HFFc6 (cell line): ENCODE measurements around the gene PERM1. TPM values are rescaled to one million over a fixed set of nuclear protein-coding genes. Genes with fewer than 3 reads are reported as not detected.
A peak's percentile ranks its signal among the peaks of the same experiment; 100 is the strongest.

Source experiments
- DNase-seq: peaks from one replicate; pipeline ENCODE4 v3.0.0-alpha.2; 2018
- H3K27ac Mint-ChIP-seq: 2 replicates; pipeline ENCODE4 v1.8.0; 2020; ENCODE audit warnings: mild to moderate bottlenecking, mixed read lengths
- H3K27me3 Mint-ChIP-seq: 2 replicates; pipeline ENCODE4 v1.8.0; 2021; ENCODE audit warnings: mild to moderate bottlenecking, moderate library complexity, mixed read lengths; ENCODE audit not compliant: insufficient read depth
- H3K36me3 Mint-ChIP-seq: 2 replicates; pipeline ENCODE4 v1.8.0; 2021; ENCODE audit warnings: low read depth, mixed read lengths
- H3K4me1 Mint-ChIP-seq: 2 replicates; pipeline ENCODE4 v1.8.0; 2020; ENCODE audit warnings: low read depth, mixed read lengths
- H3K4me3 Mint-ChIP-seq: 2 replicates; pipeline ENCODE4 v1.8.0; 2020; ENCODE audit warnings: mild to moderate bottlenecking, moderate library complexity, mixed read lengths
- H3K9me3 Mint-ChIP-seq: 2 replicates; pipeline ENCODE4 v1.8.0; 2020; ENCODE audit warnings: mild to moderate bottlenecking, mixed read lengths
- CTCF ChIP-seq: fragments of 200-600 bp; sonication (generic); IDR thresholded peaks from 2 replicates; pipeline ENCODE4 v1.5.0; 2021; ENCODE audit warnings: antibody characterized with exemption, mild to moderate bottlenecking
- total RNA-seq, 6 experiments: library from RNA; stranded (reverse); fragmentation: NEBNext Ultra II Directional; extraction: Animal tissue kit (Norgen Biotek cat#: 25700); gene quantifications; 2 replicates in 1 of 6; 3 replicates in 5 of 6; pipeline ENCODE4 v1.2.3, GENCODE V29; 2021

PERM1 gene
- total RNA-seq, 6 experiments from 2014 or later = 0.17 to 0.18 TPM; not detected in 4

GRCh38 chr1:1001057-1001783 is 19.3 kb upstream of the PERM1 start:
- H3K27me3 Mint-ChIP-seq = peaks cover 4% of the 10 kb centered on the region; the same call in 1 of the 2 replicates

GRCh38 chr1:1000357-1001056 is 18.6 kb upstream of the PERM1 start:
- Mint-ChIP-seq H3K4me1 (peaks cover 22% of the 10 kb centered on the region), H3K36me3 (no peaks in the 10 kb centered on the region), H3K4me3 (peak overlapping the region; percentile 83), H3K27ac (peak overlapping the region; percentile 93), H3K9me3 (no peaks in the 10 kb centered on the region), H3K27me3 (peaks cover 4% of the 10 kb centered on the region; the same call in 1 of the 2 replicates)
- no peak for TF ChIP-seq CTCF
- DNase-seq = peak; percentile 80

More at GRCh38 chr1:1001057-1001783, 19.3 kb upstream of the PERM1 start:
- peak overlapping the region; percentile 83 for H3K4me3 Mint-ChIP-seq
- TF ChIP-seq CTCF = no peak
- peaks cover 17% of the 10 kb centered on the region for H3K4me1 Mint-ChIP-seq
- H3K9me3 Mint-ChIP-seq = no peaks in the 10 kb centered on the region
- no peak for DNase-seq
- H3K36me3 Mint-ChIP-seq = no peaks in the 10 kb centered on the region
- peak overlapping the region; percentile 93 for H3K27ac Mint-ChIP-seq

DNA sequence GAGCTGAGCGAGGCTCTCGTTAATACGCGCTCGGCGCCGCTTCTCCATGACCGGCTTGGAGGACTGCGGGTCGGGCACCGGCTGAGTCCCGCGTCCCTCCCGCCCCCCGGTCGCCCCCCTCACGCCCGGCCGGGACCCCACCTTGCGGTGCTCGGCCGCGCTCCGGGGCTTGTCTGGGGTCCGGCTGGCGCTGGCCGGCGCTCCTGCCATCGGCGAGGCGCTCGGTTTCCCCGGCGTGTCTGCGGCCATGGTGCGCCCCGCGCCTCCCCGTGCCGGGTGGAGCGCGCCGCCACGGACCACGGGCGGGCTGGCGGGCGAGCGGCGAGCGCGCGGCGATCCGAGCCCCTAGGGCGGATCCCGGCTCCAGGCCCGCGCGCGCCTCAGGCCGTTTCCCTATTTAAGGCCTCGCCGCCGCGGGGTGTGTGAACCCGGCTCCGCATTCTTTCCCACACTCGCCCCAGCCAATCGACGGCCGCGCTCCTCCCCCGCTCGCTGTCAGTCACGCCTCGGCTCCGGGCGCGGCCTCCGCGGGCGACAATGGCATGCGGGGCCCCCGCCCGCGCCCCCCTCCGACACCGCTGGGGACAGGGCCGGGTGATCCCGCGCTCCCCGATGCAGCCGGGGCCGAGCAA is 17.9 kb upstream of the PERM1 start, which contains the start of gene HES4:
Gene HES4, minus strand, starts transcription at position 373 of the 632 bp plus-strand sequence. Its CDS starts 124 bp downstream, at position 249.
- peak; percentile 88 for DNase-seq
- TF ChIP-seq CTCF = no peak; the same call in 1 of the 2 replicates
- H3K9me3 Mint-ChIP-seq = no peaks in the 10 kb centered on the region
- peaks cover 5% of the 10 kb centered on the region for H3K27me3 Mint-ChIP-seq
- peak within 1 kb of the TSS; percentile 93 for H3K27ac Mint-ChIP-seq
- H3K4me3 Mint-ChIP-seq = peak within 1 kb of the TSS; percentile 83
- no peaks in the 10 kb centered on the region for H3K36me3 Mint-ChIP-seq
- H3K4me1 Mint-ChIP-seq = peaks cover 16% of the 10 kb centered on the region

- DNase-seq = no peak
- Mint-ChIP-seq H3K9me3 (no peaks in the 10 kb centered on the region), H3K4me1 (peaks cover 11% of the 10 kb centered on the region), H3K27ac (no peak overlapping the region), H3K36me3 (no peaks in the 10 kb centered on the region), H3K4me3 (peak overlapping the region; percentile 71), H3K27me3 (peaks cover 9% of the 10 kb centered on the region)
- no peak for TF ChIP-seq CTCF
These were observed 17.3 kb upstream of the PERM1 start for GRCh38 chr1:998995-999724.

DNA sequence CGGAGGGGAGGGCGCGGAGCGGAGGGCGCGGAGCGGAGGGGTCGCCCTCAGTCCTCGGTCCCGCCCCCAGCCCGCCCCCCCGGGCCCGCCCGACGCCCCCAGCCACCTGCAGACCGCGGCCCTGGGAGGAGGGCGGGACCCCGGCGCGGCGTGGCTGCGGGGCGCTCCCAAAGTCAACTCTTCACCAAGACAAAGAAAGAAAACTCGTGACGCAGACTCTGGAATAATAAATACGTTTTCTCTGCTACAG is 16.8 kb upstream of the PERM1 start:
- Mint-ChIP-seq H3K4me3 (no peak overlapping the region), H3K4me1 (peaks cover 11% of the 10 kb centered on the region), H3K36me3 (no peaks in the 10 kb centered on the region), H3K27ac (no peak overlapping the region), H3K27me3 (peaks cover 11% of the 10 kb centered on the region), H3K9me3 (no peaks in the 10 kb centered on the region)
- TF ChIP-seq CTCF = no peak
- no peak for DNase-seq
